MM.1S (cell line): ENCODE results near the gene NIPSNAP2.

Experiments
- DNase-seq: peaks from one replicate; pipeline ENCODE4 v3.0.0-alpha.2; 2015
- H2AFZ ChIP-seq: fragments of 300-600 bp; sonication (generic); 2 replicates; pipeline ENCODE4 v1.6.0; 2016; ENCODE audit warnings: antibody characterized with exemption, low read length
- H3F3A ChIP-seq: fragments of 300-600 bp; sonication (generic); 2 replicates; pipeline ENCODE4 v1.6.1; 2016; ENCODE audit warnings: mild to moderate bottlenecking, antibody characterized with exemption, low read length, moderate library complexity, mixed read lengths; ENCODE audit not compliant: insufficient read depth
- H3K27ac ChIP-seq: fragments of 300-600 bp; sonication (generic); 2 replicates; pipeline ENCODE4 v1.5.1; 2016; ENCODE audit warnings: mild to moderate bottlenecking, low read length
- H3K27me3 ChIP-seq: fragments of 300-600 bp; sonication (generic); replicated peaks from 2 replicates; pipeline ENCODE4 v1.6.0; 2016; ENCODE audit warnings: low read length; ENCODE audit not compliant: insufficient read depth
- H3K36me3 ChIP-seq: fragments of 300-600 bp; sonication (generic); replicated peaks from 2 replicates; pipeline ENCODE4 v1.6.1; 2016; ENCODE audit warnings: mild to moderate bottlenecking, low read length, mixed read lengths; ENCODE audit not compliant: insufficient read depth
- H3K4me1 ChIP-seq: fragments of 300-600 bp; sonication (generic); 2 replicates; pipeline ENCODE4 v1.6.1; 2016; ENCODE audit warnings: low read length, mixed read lengths
- H3K4me2 ChIP-seq: fragments of 300-600 bp; sonication (generic); 2 replicates; pipeline ENCODE4 v1.6.0; 2016; ENCODE audit warnings: low read depth, low read length
- H3K4me3 ChIP-seq: fragments of 300-600 bp; sonication (generic); 2 replicates; pipeline ENCODE4 v1.5.1; 2016; ENCODE audit warnings: low read length, mixed read lengths
- H3K79me2 ChIP-seq: fragments of 300-600 bp; sonication (generic); 2 replicates; pipeline ENCODE4 v1.6.1; 2016; ENCODE audit warnings: mixed run types, low read length, mixed read lengths
- H3K9ac ChIP-seq: fragments of 300-600 bp; sonication (generic); 2 replicates; pipeline ENCODE4 v1.6.1; 2016; ENCODE audit warnings: low read length, mixed read lengths
- H3K9me2 ChIP-seq: fragments of 300-600 bp; sonication (generic); replicated peaks from 2 replicates; pipeline ENCODE4 v1.6.1; 2016; ENCODE audit warnings: mild to moderate bottlenecking, low read length, mixed read lengths; ENCODE audit not compliant: insufficient read depth
- H3K9me3 ChIP-seq: fragments of 300-600 bp; sonication (generic); replicated peaks from 2 replicates; pipeline ENCODE4 v1.6.1; 2016; ENCODE audit warnings: mild to moderate bottlenecking, low read length, mixed read lengths; ENCODE audit not compliant: insufficient read depth
- H4K20me1 ChIP-seq: fragments of 300-600 bp; sonication (generic); 2 replicates; pipeline ENCODE4 v1.6.1; 2016; ENCODE audit warnings: mild to moderate bottlenecking, low read length, moderate library complexity, mixed read lengths; ENCODE audit not compliant: insufficient read depth
- CTCF ChIP-seq: fragments of 300-600 bp; sonication (generic); IDR thresholded peaks from 2 replicates; pipeline ENCODE4 v1.5.1; 2016; ENCODE audit warnings: antibody characterized with exemption, low read length, mixed read lengths
- EZH2 ChIP-seq: fragments of 300-600 bp; sonication (generic); optimal IDR thresholded peaks from 2 replicates; pipeline ENCODE3; 2017; ENCODE audit warnings: low read depth, mild to moderate bottlenecking, antibody characterized with exemption, low read length, mixed read lengths
- EZH2phosphoT487 ChIP-seq: fragments of 300-600 bp; sonication (generic); IDR thresholded peaks from 2 replicates; pipeline ENCODE4 v1.6.1; 2018; ENCODE audit warnings: antibody characterized with exemption, low read length

The NIPSNAP2 gene

GRCh38 chr7:55964261-55965099 is at the start of gene NIPSNAP2:
Gene NIPSNAP2 (plus strand): TSS chr7:55964585. CDS start chr7:55964610, 25 bp downstream.
- Histone ChIP-seq H3K27ac (peak within 1 kb of the TSS; percentile 44; the same call in 1 of the 2 replicates), H3K9me3 (no peaks in the 10 kb centered on the region), H4K20me1 (no peaks in the 10 kb centered on the region), H3K27me3 (no peaks in the 10 kb centered on the region), H3K9me2 (no peaks in the 10 kb centered on the region), H3K36me3 (no peaks in the 10 kb centered on the region), H3K4me2 (peak within 1 kb of the TSS; percentile 86), H3K4me1 (peaks cover 4% of the 10 kb centered on the region; the same call in 1 of the 2 replicates), H3K4me3 (peak within 1 kb of the TSS; percentile 74), H2AFZ (peak within 1 kb of the TSS; percentile 82), H3K9ac (peak within 1 kb of the TSS; percentile 80), H3F3A (no peaks in the 10 kb centered on the region; the same call in 1 of the 2 replicates), H3K79me2 (peaks cover 3% of the 10 kb centered on the region; the same call in 1 of the 2 replicates)
- TF ChIP-seq EZH2 (no peak), CTCF (no peak), EZH2phosphoT487 (no peak)
- DNase-seq = peak; percentile 69

GRCh38 chr7:55917771-55918170 is 46.6 kb upstream of the NIPSNAP2 start:
- H3F3A ChIP-seq = no peaks in the 10 kb centered on the region
- H4K20me1 ChIP-seq = no peaks in the 10 kb centered on the region
- no peak for DNase-seq
- no peak overlapping the region for H3K4me2 ChIP-seq
- peaks cover 2% of the 10 kb centered on the region for H3K4me1 ChIP-seq
- H3K79me2 ChIP-seq = no peaks in the 10 kb centered on the region
- H3K27me3 ChIP-seq = no peaks in the 10 kb centered on the region
- no peak for TF ChIP-seq EZH2
- no peaks in the 10 kb centered on the region for H3K9me2 ChIP-seq
- H3K9me3 ChIP-seq = no peaks in the 10 kb centered on the region
- H3K36me3 ChIP-seq = no peaks in the 10 kb centered on the region
- H2AFZ ChIP-seq = no peak overlapping the region
- H3K4me3 ChIP-seq = no peak overlapping the region
- H3K9ac ChIP-seq = no peak overlapping the region
- H3K27ac ChIP-seq = no peak overlapping the region

- Histone ChIP-seq H3K4me2 (no peak overlapping the region), H2AFZ (no peak overlapping the region), H3K79me2 (no peaks in the 10 kb centered on the region)
These were observed 36.2 kb upstream of the NIPSNAP2 start for GRCh38 chr7:55928006-55928767.

More at GRCh38 chr7:55928006-55928767, 36.2 kb upstream of the NIPSNAP2 start:
- Histone ChIP-seq H3K4me3 (no peak overlapping the region), H3K36me3 (no peaks in the 10 kb centered on the region), H3K4me1 (no peaks in the 10 kb centered on the region), H3F3A (no peaks in the 10 kb centered on the region), H3K9ac (no peak overlapping the region), H3K9me2 (no peaks in the 10 kb centered on the region), H4K20me1 (no peaks in the 10 kb centered on the region), H3K9me3 (no peaks in the 10 kb centered on the region), H3K27me3 (no peaks in the 10 kb centered on the region), H3K27ac (no peak overlapping the region)
- TF ChIP-seq CTCF (no peak), EZH2phosphoT487 (no peak), EZH2 (no peak)
- DNase-seq = no peak
